BLaER1 (cell line): ENCODE data around the gene VGLL4.
A peak's percentile ranks its signal among the peaks of the same experiment; 100 is the strongest.

ENCODE experiments used
- H3K27ac ChIP-seq: shearing (Covaris generic); formaldehyde crosslinking; 2 replicates; pipeline ENCODE4 v1.8.1; 2022
- H3K27me3 ChIP-seq: shearing (Covaris generic); formaldehyde crosslinking; 2 replicates; pipeline ENCODE4 v1.8.1; 2022
- H3K36me3 ChIP-seq: shearing (Covaris generic); formaldehyde crosslinking; 2 replicates; pipeline ENCODE4 v1.8.1; 2022
- H3K4me1 ChIP-seq: shearing (Covaris generic); formaldehyde crosslinking; 2 replicates; pipeline ENCODE4 v1.8.1; 2022
- H3K4me2 ChIP-seq: shearing (Covaris generic); formaldehyde crosslinking; 2 replicates; pipeline ENCODE4 v1.8.1; 2022
- H3K4me3 ChIP-seq: shearing (Covaris generic); formaldehyde crosslinking; 2 replicates; pipeline ENCODE4 v1.8.1; 2022
- H3K9ac ChIP-seq: shearing (Covaris generic); formaldehyde crosslinking; 2 replicates; pipeline ENCODE4 v1.8.1; 2022
- H3K9me3 ChIP-seq: shearing (Covaris generic); formaldehyde crosslinking; 2 replicates; pipeline ENCODE4 v1.8.1; 2022
- H4K20me1 ChIP-seq: shearing (Covaris generic); formaldehyde crosslinking; 2 replicates; pipeline ENCODE4 v1.8.1; 2022
- Cebpa-rat ChIP-seq: shearing (Covaris generic); IDR thresholded peaks from 2 replicates; pipeline ENCODE4 v1.8.1; 2022

The VGLL4 gene

GRCh38 chr3:11555881-11556633 is 87.7 kb downstream of the VGLL4 start:
- H3K4me2 ChIP-seq, result peak overlapping the region; percentile 75
- TF ChIP-seq Cebpa-rat, result no peak
- peaks cover 90% of the 10 kb centered on the region for H4K20me1 ChIP-seq
- H3K4me3 ChIP-seq, result no peak overlapping the region
- no peaks in the 10 kb centered on the region for H3K9me3 ChIP-seq
- H3K4me1 ChIP-seq, result peaks cover 58% of the 10 kb centered on the region
- peak overlapping the region; percentile 56; the same call in 1 of the 2 replicates for H3K27ac ChIP-seq
- H3K27me3 ChIP-seq, result no peaks in the 10 kb centered on the region
- H3K9ac ChIP-seq, result no peak overlapping the region
- peaks cover 75% of the 10 kb centered on the region for H3K36me3 ChIP-seq

- H3K27me3 ChIP-seq, result no peaks in the 10 kb centered on the region
- no peak overlapping the region for H3K4me2 ChIP-seq
- peaks cover 90% of the 10 kb centered on the region for H4K20me1 ChIP-seq
- H3K27ac ChIP-seq, result peak overlapping the region; percentile 35; the same call in 1 of the 2 replicates
- no peak overlapping the region for H3K9ac ChIP-seq
- H3K36me3 ChIP-seq, result peaks cover 68% of the 10 kb centered on the region
- H3K4me1 ChIP-seq, result peaks cover 58% of the 10 kb centered on the region
- no peaks in the 10 kb centered on the region for H3K9me3 ChIP-seq
- H3K4me3 ChIP-seq, result no peak overlapping the region
- no peak for TF ChIP-seq Cebpa-rat
These were observed 88.4 kb downstream of the VGLL4 start for GRCh38 chr3:11555211-11555782.

GRCh38 chr3:11554666-11555065 is 89.0 kb downstream of the VGLL4 start:
- Histone ChIP-seq H3K9me3 (no peaks in the 10 kb centered on the region), H3K36me3 (peaks cover 61% of the 10 kb centered on the region), H3K27me3 (no peaks in the 10 kb centered on the region), H3K4me3 (no peak overlapping the region), H3K9ac (no peak overlapping the region), H3K27ac (no peak overlapping the region), H3K4me2 (no peak overlapping the region), H4K20me1 (peaks cover 88% of the 10 kb centered on the region), H3K4me1 (peaks cover 58% of the 10 kb centered on the region)
- no peak for TF ChIP-seq Cebpa-rat

GRCh38 chr3:11554236-11554610 is 89.5 kb downstream of the VGLL4 start:
- Histone ChIP-seq H3K9ac (no peak overlapping the region), H4K20me1 (peaks cover 83% of the 10 kb centered on the region), H3K27me3 (no peaks in the 10 kb centered on the region), H3K4me2 (no peak overlapping the region), H3K4me3 (no peak overlapping the region), H3K36me3 (peaks cover 57% of the 10 kb centered on the region), H3K27ac (0 out of 2 replicates have a peak overlapping the region, but pooled peaks have one; percentile 15), H3K9me3 (no peaks in the 10 kb centered on the region), H3K4me1 (peaks cover 58% of the 10 kb centered on the region)
- TF ChIP-seq Cebpa-rat, result no peak

- no peak overlapping the region for H3K9ac ChIP-seq
- H4K20me1 ChIP-seq, result peaks cover 77% of the 10 kb centered on the region
- H3K27me3 ChIP-seq, result no peaks in the 10 kb centered on the region
- peaks cover 58% of the 10 kb centered on the region for H3K4me1 ChIP-seq
- H3K9me3 ChIP-seq, result no peaks in the 10 kb centered on the region
- no peak for TF ChIP-seq Cebpa-rat
- 0 out of 2 replicates have a peak overlapping the region, but pooled peaks have one; percentile 15 for H3K27ac ChIP-seq
- peaks cover 51% of the 10 kb centered on the region for H3K36me3 ChIP-seq
- no peak overlapping the region for H3K4me2 ChIP-seq
- no peak overlapping the region for H3K4me3 ChIP-seq
These were observed 90.1 kb downstream of the VGLL4 start for GRCh38 chr3:11553436-11554235.

GRCh38 chr3:11552289-11553264 is 91.1 kb downstream of the VGLL4 start:
- no peak for TF ChIP-seq Cebpa-rat
- H3K27ac ChIP-seq, result no peak overlapping the region
- no peaks in the 10 kb centered on the region for H3K27me3 ChIP-seq
- peaks cover 67% of the 10 kb centered on the region for H4K20me1 ChIP-seq
- no peaks in the 10 kb centered on the region for H3K9me3 ChIP-seq
- no peak overlapping the region for H3K4me3 ChIP-seq
- peaks cover 48% of the 10 kb centered on the region for H3K36me3 ChIP-seq
- peaks cover 50% of the 10 kb centered on the region for H3K4me1 ChIP-seq
- H3K4me2 ChIP-seq, result no peak overlapping the region
- H3K9ac ChIP-seq, result no peak overlapping the region

- no peak for TF ChIP-seq Cebpa-rat
- H3K9me3 ChIP-seq, result no peaks in the 10 kb centered on the region
- no peak overlapping the region for H3K4me3 ChIP-seq
- peaks cover 34% of the 10 kb centered on the region for H3K4me1 ChIP-seq
- H3K36me3 ChIP-seq, result peaks cover 38% of the 10 kb centered on the region
- no peak overlapping the region for H3K9ac ChIP-seq
- peaks cover 51% of the 10 kb centered on the region for H4K20me1 ChIP-seq
- no peak overlapping the region; the same call in 1 of the 2 replicates for H3K4me2 ChIP-seq
- H3K27ac ChIP-seq, result no peak overlapping the region
- no peaks in the 10 kb centered on the region for H3K27me3 ChIP-seq
These were observed 92.7 kb downstream of the VGLL4 start for GRCh38 chr3:11551036-11551435.

GRCh38 chr3:11549580-11550140 is 94.1 kb downstream of the VGLL4 start:
- H3K4me1 ChIP-seq, result peaks cover 34% of the 10 kb centered on the region
- H3K4me3 ChIP-seq, result no peak overlapping the region
- no peak for TF ChIP-seq Cebpa-rat
- H3K27ac ChIP-seq, result no peak overlapping the region
- no peak overlapping the region for H3K9ac ChIP-seq
- H3K4me2 ChIP-seq, result peak overlapping the region; percentile 60
- H4K20me1 ChIP-seq, result peaks cover 38% of the 10 kb centered on the region
- H3K9me3 ChIP-seq, result no peaks in the 10 kb centered on the region
- no peaks in the 10 kb centered on the region for H3K27me3 ChIP-seq
- peaks cover 25% of the 10 kb centered on the region for H3K36me3 ChIP-seq

- Histone ChIP-seq H4K20me1 (peaks cover 28% of the 10 kb centered on the region), H3K4me1 (peaks cover 44% of the 10 kb centered on the region), H3K27ac (no peak overlapping the region), H3K36me3 (peaks cover 15% of the 10 kb centered on the region), H3K27me3 (no peaks in the 10 kb centered on the region), H3K9me3 (no peaks in the 10 kb centered on the region), H3K4me3 (no peak overlapping the region), H3K4me2 (peak overlapping the region; percentile 11; the same call in 1 of the 2 replicates), H3K9ac (no peak overlapping the region)
- TF ChIP-seq Cebpa-rat, result no peak
These were observed 95.0 kb downstream of the VGLL4 start for GRCh38 chr3:11548721-11549131.
